ENCODE results near the gene TMEM119.

DNA sequence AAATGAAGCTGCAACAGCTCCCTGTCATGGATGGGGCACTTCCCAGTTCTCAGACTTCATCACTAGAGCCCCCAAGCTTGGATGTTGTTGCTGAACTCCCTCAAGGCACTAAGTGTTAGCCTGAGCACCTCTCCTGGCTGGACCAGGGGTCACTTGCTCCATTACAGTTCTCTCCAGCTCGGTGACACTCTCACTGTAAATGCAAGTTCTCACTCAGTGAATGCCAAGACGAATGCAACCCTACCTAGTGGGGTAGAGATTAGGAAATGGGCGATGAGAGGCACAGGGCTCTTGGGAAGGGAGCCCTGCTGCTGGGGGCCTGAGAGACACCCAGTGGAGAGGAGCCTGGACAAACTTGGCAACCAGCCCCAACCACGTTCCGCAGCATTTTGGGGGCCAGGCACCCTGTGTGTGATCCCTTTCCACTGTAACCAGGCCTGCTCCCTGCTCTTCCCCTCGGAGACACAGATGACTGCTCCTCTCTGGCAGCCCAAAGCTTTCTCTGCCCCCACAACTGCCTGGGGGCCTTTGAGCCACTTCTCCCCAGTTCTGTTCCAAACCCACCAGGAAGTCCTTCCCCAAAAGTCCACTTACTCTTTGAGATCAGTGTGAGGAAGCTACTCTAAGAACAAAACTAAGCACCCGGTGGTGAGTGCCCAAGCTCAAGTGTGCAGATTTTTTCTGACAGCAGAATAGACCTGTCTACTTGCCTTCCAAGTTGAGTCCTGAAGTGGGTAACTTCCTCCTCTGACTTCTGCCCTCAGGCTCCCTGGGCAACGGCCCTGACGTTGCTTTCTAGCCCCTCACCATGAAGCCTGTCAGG, 43.8 kb upstream of the TMEM119 start:
- TF ChIP-seq EP300 (IDR thresholded peaks at IDR 0.05; ENCODE audit: low read length) = no peak
- TF ChIP-seq ZNF24 (IDR thresholded peaks at IDR 0.05) = no peak
- TF ChIP-seq ZNF589 (CRISPR knock-in tag; IDR thresholded peaks at IDR 0.05; ENCODE audit: low read depth) = no peak
- TF ChIP-seq MYC (IDR thresholded peaks at IDR 0.05; ENCODE audit: low read depth, low read length) = no peak
- no peak for TF ChIP-seq MYC (CRISPR knock-in tag; IDR thresholded peaks at IDR 0.05; ENCODE audit: borderline replicate concordance, low read depth)
- TF ChIP-seq, protein P1, sequence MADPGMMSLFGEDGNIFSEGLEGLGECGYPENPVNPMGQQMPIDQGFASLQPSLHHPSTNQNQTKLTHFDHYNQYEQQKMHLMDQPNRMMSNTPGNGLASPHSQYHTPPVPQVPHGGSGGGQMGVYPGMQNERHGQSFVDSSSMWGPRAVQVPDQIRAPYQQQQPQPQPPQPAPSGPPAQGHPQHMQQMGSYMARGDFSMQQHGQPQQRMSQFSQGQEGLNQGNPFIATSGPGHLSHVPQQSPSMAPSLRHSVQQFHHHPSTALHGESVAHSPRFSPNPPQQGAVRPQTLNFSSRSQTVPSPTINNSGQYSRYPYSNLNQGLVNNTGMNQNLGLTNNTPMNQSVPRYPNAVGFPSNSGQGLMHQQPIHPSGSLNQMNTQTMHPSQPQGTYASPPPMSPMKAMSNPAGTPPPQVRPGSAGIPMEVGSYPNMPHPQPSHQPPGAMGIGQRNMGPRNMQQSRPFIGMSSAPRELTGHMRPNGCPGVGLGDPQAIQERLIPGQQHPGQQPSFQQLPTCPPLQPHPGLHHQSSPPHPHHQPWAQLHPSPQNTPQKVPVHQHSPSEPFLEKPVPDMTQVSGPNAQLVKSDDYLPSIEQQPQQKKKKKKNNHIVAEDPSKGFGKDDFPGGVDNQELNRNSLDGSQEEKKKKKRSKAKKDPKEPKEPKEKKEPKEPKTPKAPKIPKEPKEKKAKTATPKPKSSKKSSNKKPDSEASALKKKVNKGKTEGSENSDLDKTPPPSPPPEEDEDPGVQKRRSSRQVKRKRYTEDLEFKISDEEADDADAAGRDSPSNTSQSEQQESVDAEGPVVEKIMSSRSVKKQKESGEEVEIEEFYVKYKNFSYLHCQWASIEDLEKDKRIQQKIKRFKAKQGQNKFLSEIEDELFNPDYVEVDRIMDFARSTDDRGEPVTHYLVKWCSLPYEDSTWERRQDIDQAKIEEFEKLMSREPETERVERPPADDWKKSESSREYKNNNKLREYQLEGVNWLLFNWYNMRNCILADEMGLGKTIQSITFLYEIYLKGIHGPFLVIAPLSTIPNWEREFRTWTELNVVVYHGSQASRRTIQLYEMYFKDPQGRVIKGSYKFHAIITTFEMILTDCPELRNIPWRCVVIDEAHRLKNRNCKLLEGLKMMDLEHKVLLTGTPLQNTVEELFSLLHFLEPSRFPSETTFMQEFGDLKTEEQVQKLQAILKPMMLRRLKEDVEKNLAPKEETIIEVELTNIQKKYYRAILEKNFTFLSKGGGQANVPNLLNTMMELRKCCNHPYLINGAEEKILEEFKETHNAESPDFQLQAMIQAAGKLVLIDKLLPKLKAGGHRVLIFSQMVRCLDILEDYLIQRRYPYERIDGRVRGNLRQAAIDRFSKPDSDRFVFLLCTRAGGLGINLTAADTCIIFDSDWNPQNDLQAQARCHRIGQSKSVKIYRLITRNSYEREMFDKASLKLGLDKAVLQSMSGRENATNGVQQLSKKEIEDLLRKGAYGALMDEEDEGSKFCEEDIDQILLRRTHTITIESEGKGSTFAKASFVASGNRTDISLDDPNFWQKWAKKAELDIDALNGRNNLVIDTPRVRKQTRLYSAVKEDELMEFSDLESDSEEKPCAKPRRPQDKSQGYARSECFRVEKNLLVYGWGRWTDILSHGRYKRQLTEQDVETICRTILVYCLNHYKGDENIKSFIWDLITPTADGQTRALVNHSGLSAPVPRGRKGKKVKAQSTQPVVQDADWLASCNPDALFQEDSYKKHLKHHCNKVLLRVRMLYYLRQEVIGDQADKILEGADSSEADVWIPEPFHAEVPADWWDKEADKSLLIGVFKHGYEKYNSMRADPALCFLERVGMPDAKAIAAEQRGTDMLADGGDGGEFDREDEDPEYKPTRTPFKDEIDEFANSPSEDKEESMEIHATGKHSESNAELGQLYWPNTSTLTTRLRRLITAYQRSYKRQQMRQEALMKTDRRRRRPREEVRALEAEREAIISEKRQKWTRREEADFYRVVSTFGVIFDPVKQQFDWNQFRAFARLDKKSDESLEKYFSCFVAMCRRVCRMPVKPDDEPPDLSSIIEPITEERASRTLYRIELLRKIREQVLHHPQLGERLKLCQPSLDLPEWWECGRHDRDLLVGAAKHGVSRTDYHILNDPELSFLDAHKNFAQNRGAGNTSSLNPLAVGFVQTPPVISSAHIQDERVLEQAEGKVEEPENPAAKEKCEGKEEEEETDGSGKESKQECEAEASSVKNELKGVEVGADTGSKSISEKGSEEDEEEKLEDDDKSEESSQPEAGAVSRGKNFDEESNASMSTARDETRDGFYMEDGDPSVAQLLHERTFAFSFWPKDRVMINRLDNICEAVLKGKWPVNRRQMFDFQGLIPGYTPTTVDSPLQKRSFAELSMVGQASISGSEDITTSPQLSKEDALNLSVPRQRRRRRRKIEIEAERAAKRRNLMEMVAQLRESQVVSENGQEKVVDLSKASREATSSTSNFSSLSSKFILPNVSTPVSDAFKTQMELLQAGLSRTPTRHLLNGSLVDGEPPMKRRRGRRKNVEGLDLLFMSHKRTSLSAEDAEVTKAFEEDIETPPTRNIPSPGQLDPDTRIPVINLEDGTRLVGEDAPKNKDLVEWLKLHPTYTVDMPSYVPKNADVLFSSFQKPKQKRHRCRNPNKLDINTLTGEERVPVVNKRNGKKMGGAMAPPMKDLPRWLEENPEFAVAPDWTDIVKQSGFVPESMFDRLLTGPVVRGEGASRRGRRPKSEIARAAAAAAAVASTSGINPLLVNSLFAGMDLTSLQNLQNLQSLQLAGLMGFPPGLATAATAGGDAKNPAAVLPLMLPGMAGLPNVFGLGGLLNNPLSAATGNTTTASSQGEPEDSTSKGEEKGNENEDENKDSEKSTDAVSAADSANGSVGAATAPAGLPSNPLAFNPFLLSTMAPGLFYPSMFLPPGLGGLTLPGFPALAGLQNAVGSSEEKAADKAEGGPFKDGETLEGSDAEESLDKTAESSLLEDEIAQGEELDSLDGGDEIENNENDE (IDR thresholded peaks at IDR 0.05; ENCODE audit: low read depth, low read length) = no peak
- TF ChIP-seq EGR1 (conservative IDR thresholded peaks at IDR 0.05) = no peak
- TF ChIP-seq NCOR1 (IDR thresholded peaks at IDR 0.05) = no peak
- TF ChIP-seq KLF16 (IDR thresholded peaks at IDR 0.05) = no peak
- TF ChIP-seq, protein P2, sequence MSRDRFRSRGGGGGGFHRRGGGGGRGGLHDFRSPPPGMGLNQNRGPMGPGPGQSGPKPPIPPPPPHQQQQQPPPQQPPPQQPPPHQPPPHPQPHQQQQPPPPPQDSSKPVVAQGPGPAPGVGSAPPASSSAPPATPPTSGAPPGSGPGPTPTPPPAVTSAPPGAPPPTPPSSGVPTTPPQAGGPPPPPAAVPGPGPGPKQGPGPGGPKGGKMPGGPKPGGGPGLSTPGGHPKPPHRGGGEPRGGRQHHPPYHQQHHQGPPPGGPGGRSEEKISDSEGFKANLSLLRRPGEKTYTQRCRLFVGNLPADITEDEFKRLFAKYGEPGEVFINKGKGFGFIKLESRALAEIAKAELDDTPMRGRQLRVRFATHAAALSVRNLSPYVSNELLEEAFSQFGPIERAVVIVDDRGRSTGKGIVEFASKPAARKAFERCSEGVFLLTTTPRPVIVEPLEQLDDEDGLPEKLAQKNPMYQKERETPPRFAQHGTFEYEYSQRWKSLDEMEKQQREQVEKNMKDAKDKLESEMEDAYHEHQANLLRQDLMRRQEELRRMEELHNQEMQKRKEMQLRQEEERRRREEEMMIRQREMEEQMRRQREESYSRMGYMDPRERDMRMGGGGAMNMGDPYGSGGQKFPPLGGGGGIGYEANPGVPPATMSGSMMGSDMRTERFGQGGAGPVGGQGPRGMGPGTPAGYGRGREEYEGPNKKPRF (IDR thresholded peaks at IDR 0.05; ENCODE audit: low read depth, low read length) = no peak
- no peak for TF ChIP-seq CEBPB (tag; IDR thresholded peaks at IDR 0.05)
- no peak for TF ChIP-seq NUFIP1 (IDR thresholded peaks at IDR 0.05; ENCODE audit: partially characterized antibody)
- TF ChIP-seq ZC3H8 (IDR thresholded peaks at IDR 0.05) = no peak
- no peak for TF ChIP-seq BRCA1 (IDR thresholded peaks at IDR 0.05)
- no peak for TF ChIP-seq BRCA1 (CRISPR knock-in tag; IDR thresholded peaks at IDR 0.05)
